ENCODE results near the gene TTC23.

DNA sequence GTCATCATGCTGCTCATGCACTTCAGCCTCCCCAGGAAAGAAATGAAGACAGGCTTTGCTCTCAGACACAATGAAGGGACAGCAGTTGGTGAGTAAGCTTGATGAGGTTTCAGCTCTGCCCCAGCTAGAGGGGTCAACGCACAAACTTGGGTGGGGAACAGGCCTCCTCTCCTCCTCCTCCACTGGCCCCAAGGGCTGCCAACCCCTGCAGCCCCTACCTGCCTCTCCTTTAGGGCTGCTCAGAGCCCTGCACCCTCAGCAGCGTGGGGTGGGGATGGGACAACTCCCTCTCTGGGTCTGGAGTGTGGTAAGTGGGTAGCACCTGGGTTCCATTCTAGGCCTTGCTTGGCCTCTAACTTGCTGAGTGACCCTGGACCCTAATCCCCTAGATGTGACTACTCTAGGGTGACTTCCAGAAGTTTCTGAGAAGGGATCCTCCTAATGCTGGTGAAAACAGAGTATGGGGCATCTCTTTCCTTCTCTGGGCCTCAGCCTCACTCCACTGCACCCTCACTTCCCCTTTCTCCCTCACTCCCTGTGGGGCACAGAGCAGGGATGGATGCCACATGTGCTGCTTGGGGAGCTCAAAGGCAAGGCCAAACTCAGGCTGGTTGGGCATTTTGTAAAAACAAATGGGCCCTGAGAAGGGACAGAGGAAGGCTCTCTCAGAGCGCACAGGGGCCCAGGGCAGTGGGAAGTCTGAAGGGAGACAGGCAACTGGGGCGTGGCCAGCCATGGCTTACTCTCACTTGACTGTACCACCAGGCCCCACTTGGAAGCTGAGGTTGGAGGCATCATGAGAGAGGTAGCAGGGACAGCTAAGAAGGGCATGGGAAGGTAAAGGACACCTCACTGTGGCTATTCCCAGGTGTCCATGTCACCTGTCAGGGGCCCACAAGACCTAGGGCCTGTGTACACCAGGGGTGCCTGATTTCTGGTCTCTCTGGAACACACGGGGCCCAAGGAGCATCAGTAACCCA, 80.5 kb downstream of the TTC23 start:
- no peak for TF ChIP-seq POLR2AphosphoS5 (IDR thresholded peaks at IDR 0.05; ENCODE audit: borderline replicate concordance, low read depth, low read length)
- TF ChIP-seq EZH2 (IDR thresholded peaks at IDR 0.05): no peak
- TF ChIP-seq FOXP2 (optimal IDR thresholded peaks at IDR 0.05; ENCODE audit: control extremely low read depth, extremely low read length, insufficient read depth): no peak
